Skin epidermis (tissue), 12 donors: ENCODE measurements around the gene KCTD6.
"Not testable (repeated sequence)": the region's sequence is repeated elsewhere in the genome, so short reads cannot be mapped to it uniquely, and the experiment has no call there.

ENCODE experiments used
- H3K27ac ChIP-seq, 21 experiments: fragments of 200-600 bp; sonication (generic) in 11 of 21; one replicate each; pipeline ENCODE4 v1.5.0; 2020; ENCODE audit warnings: mild to moderate bottlenecking in 3 of 21, inconsistent platforms in 2 of 21, moderate library complexity in 2 of 21
- H3K4me3 ChIP-seq, 7 experiments: fragments of 200-600 bp; sonication (generic) in 2 of 7; one replicate each; pipeline ENCODE4 v1.5.0; 2020; ENCODE audit warnings: inconsistent platforms in 2 of 7, mild to moderate bottlenecking in 2 of 7, moderate library complexity in 1 of 7

KCTD6 gene

GRCh38 chr3:58520403-58521335 is 28.8 kb downstream of the KCTD6 start:
- Histone ChIP-seq H3K4me3 (no peak overlapping the region), H3K27ac (no peak overlapping the region)

- H3K27ac ChIP-seq: no peak overlapping the region
- no peak overlapping the region for H3K4me3 ChIP-seq
These were observed 29.4 kb downstream of the KCTD6 start for GRCh38 chr3:58521336-58521670.

- no peak overlapping the region for H3K27ac ChIP-seq
These were observed 30.2 kb downstream of the KCTD6 start for GRCh38 chr3:58521917-58522631.

GRCh38 chr3:58522759-58523425 is 31.0 kb downstream of the KCTD6 start:
- Histone ChIP-seq H3K27ac (no peak overlapping the region), H3K4me3 (no peak overlapping the region)

More at GRCh38 chr3:58521917-58522631, 30.2 kb downstream of the KCTD6 start:
- H3K4me3 ChIP-seq: no peak overlapping the region

GRCh38 chr3:58524326-58524888 is 32.5 kb downstream of the KCTD6 start:
- no peak overlapping the region for H3K4me3 ChIP-seq
- no peak overlapping the region for H3K27ac ChIP-seq

GRCh38 chr3:58526515-58526957 is 34.6 kb downstream of the KCTD6 start:
- H3K27ac ChIP-seq: no peak overlapping the region
- H3K4me3 ChIP-seq: no peak overlapping the region

GRCh38 chr3:58527440-58527839 is 35.5 kb downstream of the KCTD6 start:
- not testable (repeated sequence) for H3K4me3 ChIP-seq

GRCh38 chr3:58528629-58529028 is 36.7 kb downstream of the KCTD6 start:
- Histone ChIP-seq H3K27ac (no peak overlapping the region), H3K4me3 (no peak overlapping the region)

More at GRCh38 chr3:58527440-58527839, 35.5 kb downstream of the KCTD6 start:
- H3K27ac ChIP-seq: not testable (repeated sequence)

- Histone ChIP-seq H3K27ac (no peak overlapping the region), H3K4me3 (no peak overlapping the region)
These were observed 37.8 kb downstream of the KCTD6 start for GRCh38 chr3:58529516-58530353.

GRCh38 chr3:58530354-58530865 is 38.5 kb downstream of the KCTD6 start:
- Histone ChIP-seq H3K4me3 (no peak overlapping the region), H3K27ac (no peak overlapping the region)

- no peak overlapping the region for H3K27ac ChIP-seq
- H3K4me3 ChIP-seq: no peak overlapping the region
These were observed 39.7 kb downstream of the KCTD6 start for GRCh38 chr3:58531555-58531954.

GRCh38 chr3:58531956-58532355 is 40.1 kb downstream of the KCTD6 start:
- H3K4me3 ChIP-seq: no peak overlapping the region
- no peak overlapping the region for H3K27ac ChIP-seq

GRCh38 chr3:58532794-58533220 is 40.9 kb downstream of the KCTD6 start:
- Histone ChIP-seq H3K4me3 (no peak overlapping the region), H3K27ac (no peak overlapping the region)

GRCh38 chr3:58534592-58535494 is 42.9 kb downstream of the KCTD6 start:
- Histone ChIP-seq H3K27ac (no peak overlapping the region), H3K4me3 (no peak overlapping the region)

- Histone ChIP-seq H3K4me3 (no peak overlapping the region), H3K27ac (peak overlapping the region in 11 of 21 experiments; percentile 10 to 82 (median 70))
These were observed 43.9 kb downstream of the KCTD6 start for GRCh38 chr3:58535531-58536500.

- peak within 1 kb of the TSS in 17 of 21 experiments; percentile 10 to 82 (median 63) for H3K27ac ChIP-seq
- H3K4me3 ChIP-seq: peak within 1 kb of the TSS in 2 of 7 experiments; percentile 9 to 16
These were observed 44.9 kb downstream of the KCTD6 start, which contains the start of gene ACOX2 for GRCh38 chr3:58536501-58537411. TSS of gene ACOX2 (minus strand) at chr3:58537190. CDS start at chr3:58535106, 2,084 bp downstream.
